Airway epithelial cell (primary cell): ENCODE results near the gene PITHD1. TPM values are rescaled to one million over a fixed set of nuclear protein-coding genes. Genes with fewer than 3 reads are reported as not detected.

Experiments used
- total RNA-seq: library from RNA; depleted of rRNA; stranded (reverse); fragments of >200 nt; gene quantifications from 2 replicates; pipeline ENCODE4 v1.2.3, GENCODE V29; 2015

PITHD1 gene
- total RNA-seq: 55.4 and 58.4 TPM in 2 replicates

GRCh38 chr1:23777979-23778814 lies at the start of gene PITHD1:
PITHD1 (plus strand) TSS chr1:23778418; CDS start chr1:23778516, 98 bp downstream.

GRCh38 chr1:23743287-23744152 lies 34.7 kb upstream of the PITHD1 start, which contains the start of gene ELOA:
ELOA (plus strand) TSS chr1:23743471; CDS start chr1:23743504, 33 bp downstream.

GRCh38 chr1:23790696-23791515 lies 12.7 kb downstream of the PITHD1 start, which contains the start of gene LYPLA2:
LYPLA2 (plus strand) TSS chr1:23791145; CDS start chr1:23792683, 1,538 bp downstream.

GRCh38 chr1:23800400-23801337 lies 22.5 kb downstream of the PITHD1 start, which contains the start of gene GALE:
GALE (minus strand) TSS chr1:23800754; CDS start chr1:23799007, 1,747 bp downstream.

GRCh38 chr1:23825076-23825761 lies 47.0 kb downstream of the PITHD1 start, which contains the start of gene HMGCL:
HMGCL (minus strand) TSS chr1:23825429; CDS start chr1:23825415, 14 bp downstream.

Other genes starting within 250 kb of the PITHD1 start
- gene E2F2, start 247.2 kb upstream of the PITHD1 start, total RNA-seq: 1.7 and 2.1 TPM in 2 replicates
- gene ID3, start 218.9 kb upstream of the PITHD1 start, total RNA-seq: 248 and 253 TPM in 2 replicates
- gene RPL11, start 86.6 kb upstream of the PITHD1 start, total RNA-seq: 1,291 and 1,381 TPM in 2 replicates
- 33.7 and 36.7 TPM in 2 replicates for gene ELOA, start 34.9 kb upstream of the PITHD1 start, total RNA-seq
- 72.2 and 117 TPM in 2 replicates for gene LYPLA2, start 12.7 kb downstream of the PITHD1 start, total RNA-seq
- gene GALE, start 22.3 kb downstream of the PITHD1 start, total RNA-seq: 105 and 125 TPM in 2 replicates
- 31.4 and 32.7 TPM in 2 replicates for gene HMGCL, start 47.0 kb downstream of the PITHD1 start, total RNA-seq
- gene FUCA1, start 89.9 kb downstream of the PITHD1 start, total RNA-seq: 20.7 and 27.9 TPM in 2 replicates
- gene CNR2, start 134.9 kb downstream of the PITHD1 start, total RNA-seq: not detected in 2 replicates
- 58.9 and 71.5 TPM in 2 replicates for gene PNRC2, start 181.4 kb downstream of the PITHD1 start, total RNA-seq
- gene SRSF10, start 201.9 kb downstream of the PITHD1 start, total RNA-seq: 40.4 and 57.8 TPM in 2 replicates